Measurements from ENCODE around the gene PCDHGC5. TPM values are rescaled to one million over a fixed set of nuclear protein-coding genes. Genes with fewer than 3 reads are reported as not detected.

PCDHGC5 gene
- total RNA-seq, 2 donors from 2014 or later = 0.71 to 1.8 TPM

- Histone ChIP-seq H3K9ac (ENCODE audit: extremely low read depth, low read length, poor library complexity, severe bottlenecking) (no peak overlapping the region), H3K27me3 (ENCODE audit: control insufficient read depth, insufficient read depth, low read length, poor library complexity, severe bottlenecking) (no peaks in the 10 kb centered on the region), H3K9me3 (ENCODE audit: control insufficient read depth, low read length) (no peaks in the 10 kb centered on the region), H3K4me3 (ENCODE audit: low read length) (no peak overlapping the region), H3K27ac (ENCODE audit: low read depth, low read length) (no peak overlapping the region), H3K36me3 (ENCODE audit: control insufficient read depth, insufficient read depth, low read length) (no peaks in the 10 kb centered on the region), H3K4me1 (ENCODE audit: control insufficient read depth, insufficient read depth, low read length) (peaks cover 17% of the 10 kb centered on the region)
- Mint-ChIP-seq H3K36me3 (ENCODE audit: low read depth) (peaks cover 11% of the 10 kb centered on the region), H3K9me3 (no peaks in the 10 kb centered on the region), H3K27ac (peak overlapping the region; percentile 35), H3K4me1 (peaks cover 23% of the 10 kb centered on the region), H3K27me3 (ENCODE audit: insufficient read depth) (peaks cover 70% of the 10 kb centered on the region), H3K4me3 (peak overlapping the region; percentile 55)
- peak; percentile 78 for DNase-seq
- WGBS, 2 experiments (ENCODE audit: insufficient coverage in 1 of 2, insufficient read length in 1 of 2) = 95 to 97% methylated on average over 56 to 68 of the region's 68 CpGs
- no peak for TF ChIP-seq CTCF (conservative IDR thresholded peaks at IDR 0.05)
Observed at GRCh38 chr5:141492168-141492885, 3.4 kb downstream of the PCDHGC5 start.

DNA sequence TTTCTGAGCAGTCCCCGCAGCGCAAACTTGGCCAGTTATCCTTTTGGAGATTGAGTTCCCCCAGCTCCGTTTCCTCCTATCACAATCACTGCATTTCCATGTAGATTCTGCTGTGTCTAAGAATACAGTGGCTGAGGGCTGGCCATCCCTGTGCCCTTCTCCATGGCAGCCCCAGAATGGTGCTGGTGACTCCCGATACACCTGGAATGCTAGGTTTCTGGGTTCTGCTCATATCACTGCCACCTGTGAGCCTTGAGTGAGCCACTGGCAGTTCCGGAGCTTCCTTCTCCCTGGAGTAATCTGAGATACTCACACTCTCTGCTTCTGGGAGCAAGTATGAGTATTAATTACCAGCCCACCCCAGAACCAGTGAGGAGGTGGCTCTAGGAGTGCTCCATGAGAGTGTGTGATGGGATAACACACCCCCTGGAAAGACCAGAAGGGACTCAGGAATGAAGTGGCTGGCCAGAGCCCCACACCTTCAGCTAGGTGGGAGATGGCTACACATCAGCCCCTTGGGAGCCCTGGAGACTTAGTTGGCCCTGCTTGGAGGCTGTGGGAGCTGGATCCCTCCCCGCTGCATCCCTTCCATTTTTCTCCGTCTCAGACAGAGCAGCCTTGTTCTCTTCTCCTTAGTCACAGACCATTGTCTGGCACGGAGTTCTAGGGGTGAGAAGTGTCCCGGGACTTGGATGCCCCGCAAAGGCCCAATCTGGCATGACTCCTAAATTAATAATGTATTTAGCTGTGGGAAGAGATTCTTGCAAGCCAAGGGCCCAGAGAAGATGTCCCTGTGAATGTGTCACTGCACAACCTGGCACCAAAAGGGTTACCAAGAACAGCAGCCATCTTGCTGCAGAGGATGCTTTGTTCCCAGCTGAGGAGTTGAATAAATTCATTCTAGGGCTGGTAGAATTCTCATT, 4.9 kb downstream of the PCDHGC5 start:
- H3K27me3 ChIP-seq (ENCODE audit: control insufficient read depth, insufficient read depth, low read length, poor library complexity, severe bottlenecking) = no peaks in the 10 kb centered on the region
- Mint-ChIP-seq H3K4me1 (peaks cover 20% of the 10 kb centered on the region), H3K36me3 (ENCODE audit: low read depth) (peaks cover 17% of the 10 kb centered on the region), H3K27me3 (ENCODE audit: insufficient read depth) (peaks cover 57% of the 10 kb centered on the region), H3K4me3 (peak overlapping the region; percentile 49), H3K9me3 (no peaks in the 10 kb centered on the region), H3K27ac (no peak overlapping the region)
- H3K27ac ChIP-seq (ENCODE audit: low read depth, low read length) = peak overlapping the region; percentile 97
- no peak overlapping the region for H3K4me3 ChIP-seq (ENCODE audit: low read length)
- H3K4me1 ChIP-seq (ENCODE audit: control insufficient read depth, insufficient read depth, low read length) = peaks cover 12% of the 10 kb centered on the region
- H3K9ac ChIP-seq (ENCODE audit: extremely low read depth, low read length, poor library complexity, severe bottlenecking) = no peak overlapping the region
- no peaks in the 10 kb centered on the region for H3K9me3 ChIP-seq (ENCODE audit: control insufficient read depth, low read length)
- peak; percentile 47 for DNase-seq
- H3K36me3 ChIP-seq (ENCODE audit: control insufficient read depth, insufficient read depth, low read length) = no peaks in the 10 kb centered on the region
- TF ChIP-seq CTCF (conservative IDR thresholded peaks at IDR 0.05) = no peak
- WGBS, 2 experiments (ENCODE audit: insufficient coverage in 1 of 2, insufficient read length in 1 of 2) = 94 to 96% methylated on average over 5 to 10 of the region's 10 CpGs

DNA sequence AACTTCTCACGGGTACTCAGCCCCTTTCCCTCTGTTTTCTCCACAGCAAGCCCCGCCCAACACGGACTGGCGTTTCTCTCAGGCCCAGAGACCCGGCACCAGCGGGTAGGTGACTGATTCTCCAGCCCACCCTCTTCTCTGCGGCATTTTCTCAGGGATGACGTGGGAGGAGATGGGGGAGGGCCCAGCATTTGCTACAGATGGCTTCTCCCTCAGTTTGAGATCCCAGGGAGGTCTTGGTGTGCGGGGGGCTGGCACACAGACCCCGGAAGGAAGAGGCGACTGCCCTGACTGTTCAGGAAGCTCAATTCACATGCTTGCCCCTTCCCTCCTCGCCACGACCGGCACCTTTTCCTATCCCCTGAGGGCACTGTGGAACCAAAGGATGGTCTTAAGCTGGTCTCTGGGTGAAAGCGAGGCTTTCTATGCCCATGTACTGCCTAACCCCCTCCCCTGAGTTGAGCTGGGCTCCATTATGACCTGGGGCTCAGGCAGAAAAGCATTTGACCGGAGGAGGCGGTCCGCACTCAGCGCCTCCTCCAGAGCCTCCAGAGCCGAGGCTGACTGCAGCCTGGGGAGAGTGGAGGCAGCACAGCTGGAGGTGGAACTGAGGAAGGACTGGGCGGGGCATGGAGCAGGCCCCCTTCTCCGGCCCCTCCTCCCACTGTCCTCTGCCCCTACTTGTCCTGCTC, 6.0 kb downstream of the PCDHGC5 start:
- Histone ChIP-seq H3K9me3 (ENCODE audit: control insufficient read depth, low read length) (no peaks in the 10 kb centered on the region), H3K4me1 (ENCODE audit: control insufficient read depth, insufficient read depth, low read length) (peaks cover 12% of the 10 kb centered on the region), H3K9ac (ENCODE audit: extremely low read depth, low read length, poor library complexity, severe bottlenecking) (no peak overlapping the region), H3K27ac (ENCODE audit: low read depth, low read length) (peak overlapping the region; percentile 97), H3K36me3 (ENCODE audit: control insufficient read depth, insufficient read depth, low read length) (no peaks in the 10 kb centered on the region), H3K4me3 (ENCODE audit: low read length) (peak overlapping the region; percentile 66), H3K27me3 (ENCODE audit: control insufficient read depth, insufficient read depth, low read length, poor library complexity, severe bottlenecking) (no peaks in the 10 kb centered on the region)
- H3K4me1 Mint-ChIP-seq = peaks cover 20% of the 10 kb centered on the region
- no peak for TF ChIP-seq CTCF (conservative IDR thresholded peaks at IDR 0.05)
- H3K36me3 Mint-ChIP-seq (ENCODE audit: low read depth) = peaks cover 17% of the 10 kb centered on the region
- H3K9me3 Mint-ChIP-seq = no peaks in the 10 kb centered on the region
- H3K27ac Mint-ChIP-seq = peak overlapping the region; percentile 42
- peaks cover 46% of the 10 kb centered on the region for H3K27me3 Mint-ChIP-seq (ENCODE audit: insufficient read depth)
- peak; percentile 84 for DNase-seq
- H3K4me3 Mint-ChIP-seq = peak overlapping the region; percentile 49
- WGBS, 2 experiments (ENCODE audit: insufficient coverage in 1 of 2, insufficient read length in 1 of 2) = 4 to 46% methylated on average over 5 to 22 of the region's 22 CpGs
